Loucy (cell line): ENCODE results near the gene GPRIN1.

Experiments used
- H2AFZ ChIP-seq: fragments of 200-600 bp; sonication (generic); 2 replicates; pipeline ENCODE4 v1.6.0; 2016; ENCODE audit warnings: antibody characterized with exemption, mild to moderate bottlenecking, low read length, moderate library complexity
- H3F3A ChIP-seq: fragments of 200-600 bp; 2 replicates; pipeline ENCODE4 v1.6.0; 2016; ENCODE audit warnings: antibody characterized with exemption, low read depth, mild to moderate bottlenecking
- H3K27me3 ChIP-seq: fragments of 200-600 bp; sonication (generic); 2 replicates; pipeline ENCODE4 v1.6.1; 2014; ENCODE audit warnings: low read length, mild to moderate bottlenecking; ENCODE audit not compliant: insufficient read depth, poor library complexity, severe bottlenecking
- H3K36me3 ChIP-seq: fragments of 200-600 bp; sonication (generic); 2 replicates; pipeline ENCODE4 v1.6.1; 2016; ENCODE audit warnings: low read length; ENCODE audit not compliant: insufficient read depth
- H3K4me1 ChIP-seq: fragments of 200-600 bp; sonication (generic); 2 replicates; pipeline ENCODE4 v1.5.1; 2014; ENCODE audit warnings: low read length, mild to moderate bottlenecking; ENCODE audit not compliant: insufficient read depth, poor library complexity, severe bottlenecking
- H3K4me2 ChIP-seq: fragments of 200-600 bp; sonication (generic); 2 replicates; pipeline ENCODE4 v1.6.0; 2014; ENCODE audit warnings: antibody characterized with exemption, low read length, low read depth, mild to moderate bottlenecking; ENCODE audit not compliant: poor library complexity, severe bottlenecking
- H3K4me3 ChIP-seq: fragments of 200-600 bp; sonication (generic); 2 replicates; pipeline ENCODE4 v1.5.1; 2014; ENCODE audit warnings: low read length, mild to moderate bottlenecking, mixed read lengths; ENCODE audit not compliant: poor library complexity, severe bottlenecking
- H3K79me2 ChIP-seq: fragments of 200-600 bp; sonication (generic); 2 replicates; pipeline ENCODE4 v1.6.1; 2014; ENCODE audit warnings: low read length; ENCODE audit not compliant: insufficient read depth
- H3K9ac ChIP-seq: fragments of 200-600 bp; sonication (generic); 2 replicates; pipeline ENCODE4 v1.6.0; 2014; ENCODE audit warnings: mild to moderate bottlenecking, low read depth, low read length, moderate library complexity; ENCODE audit not compliant: poor library complexity, severe bottlenecking
- H3K9me2 ChIP-seq: fragments of 200-600 bp; sonication (generic); replicated peaks from 2 replicates; pipeline ENCODE4 v1.6.1; 2016; ENCODE audit warnings: low read depth, low read length, mixed read lengths
- H3K9me3 ChIP-seq: fragments of 200-600 bp; sonication (generic); 2 replicates; pipeline ENCODE4 v1.6.1; 2014; ENCODE audit warnings: mild to moderate bottlenecking, antibody characterized with exemption, low read length, low read depth; ENCODE audit not compliant: insufficient read depth
- H4K20me1 ChIP-seq: fragments of 200-600 bp; sonication (generic); 2 replicates; pipeline ENCODE4 v1.6.0; 2014; ENCODE audit warnings: antibody characterized with exemption, low read length, mild to moderate bottlenecking; ENCODE audit not compliant: insufficient read depth, poor library complexity, severe bottlenecking
- CTCF ChIP-seq: fragments of 200-600 bp; sonication (generic); conservative IDR thresholded peaks from 2 replicates; pipeline ENCODE4 v1.5.1; 2014; ENCODE audit warnings: mild to moderate bottlenecking, antibody characterized with exemption, low read length
- EZH2phosphoT487 ChIP-seq: fragments of 200-600 bp; IDR thresholded peaks from 2 replicates; pipeline ENCODE4 v1.6.1; 2018; ENCODE audit warnings: antibody characterized with exemption, mild to moderate bottlenecking, moderate library complexity, borderline replicate concordance

The GPRIN1 gene

GRCh38 chr5:176608937-176609723 is 826 bp downstream of the GPRIN1 start:
- Histone ChIP-seq H3K27me3 (no peaks in the 10 kb centered on the region), H3K4me2 (no peak overlapping the region), H2AFZ (no peak overlapping the region), H3K4me1 (no peaks in the 10 kb centered on the region), H3K9ac (no peak overlapping the region), H3K9me2 (no peaks in the 10 kb centered on the region), H4K20me1 (no peaks in the 10 kb centered on the region), H3K4me3 (no peak overlapping the region), H3K36me3 (no peaks in the 10 kb centered on the region), H3F3A (no peaks in the 10 kb centered on the region), H3K9me3 (no peaks in the 10 kb centered on the region), H3K79me2 (no peaks in the 10 kb centered on the region)
- no peak for TF ChIP-seq EZH2phosphoT487
- no peak for TF ChIP-seq CTCF

- H3K9ac ChIP-seq, result no peak overlapping the region
- TF ChIP-seq CTCF (no peak), EZH2phosphoT487 (no peak)
- no peaks in the 10 kb centered on the region for H4K20me1 ChIP-seq
- H3K4me1 ChIP-seq, result no peaks in the 10 kb centered on the region
- H3K9me3 ChIP-seq, result no peaks in the 10 kb centered on the region
- H3K27me3 ChIP-seq, result no peaks in the 10 kb centered on the region
- no peaks in the 10 kb centered on the region for H3K36me3 ChIP-seq
- no peak overlapping the region for H3K4me3 ChIP-seq
- no peak overlapping the region for H2AFZ ChIP-seq
- no peaks in the 10 kb centered on the region for H3K79me2 ChIP-seq
- no peak overlapping the region for H3K4me2 ChIP-seq
- H3F3A ChIP-seq, result no peaks in the 10 kb centered on the region
- H3K9me2 ChIP-seq, result no peaks in the 10 kb centered on the region
These were observed 1.7 kb downstream of the GPRIN1 start for GRCh38 chr5:176608142-176608705.

GRCh38 chr5:176606875-176607274 is 3.1 kb downstream of the GPRIN1 start:
- Histone ChIP-seq H3K9me2 (no peaks in the 10 kb centered on the region), H4K20me1 (no peaks in the 10 kb centered on the region), H3K9ac (no peak overlapping the region), H3K4me3 (no peak overlapping the region), H3K9me3 (no peaks in the 10 kb centered on the region), H2AFZ (no peak overlapping the region), H3K36me3 (no peaks in the 10 kb centered on the region), H3K4me1 (no peaks in the 10 kb centered on the region), H3K79me2 (no peaks in the 10 kb centered on the region), H3K27me3 (no peaks in the 10 kb centered on the region), H3F3A (no peaks in the 10 kb centered on the region), H3K4me2 (no peak overlapping the region)
- TF ChIP-seq CTCF, result no peak
- TF ChIP-seq EZH2phosphoT487, result no peak
